Superior temporal gyrus (tissue), 1 donor: ENCODE measurements around the gene MROH2A.

Source experiments
- DNase-seq: peaks from one replicate; pipeline ENCODE4 v3.0.0-alpha.2; 2016; ENCODE audit errors: extremely low spot score

MROH2A gene

GRCh38 chr2:233819884-233820773 lies 42.0 kb downstream of the MROH2A start:
- DNase-seq, result no peak

GRCh38 chr2:233820774-233821105 lies 42.6 kb downstream of the MROH2A start:
- DNase-seq, result no peak

GRCh38 chr2:233821196-233821595 lies 43.1 kb downstream of the MROH2A start:
- no peak for DNase-seq

- DNase-seq, result no peak
These were observed 43.6 kb downstream of the MROH2A start for GRCh38 chr2:233821709-233822100.

DNA sequence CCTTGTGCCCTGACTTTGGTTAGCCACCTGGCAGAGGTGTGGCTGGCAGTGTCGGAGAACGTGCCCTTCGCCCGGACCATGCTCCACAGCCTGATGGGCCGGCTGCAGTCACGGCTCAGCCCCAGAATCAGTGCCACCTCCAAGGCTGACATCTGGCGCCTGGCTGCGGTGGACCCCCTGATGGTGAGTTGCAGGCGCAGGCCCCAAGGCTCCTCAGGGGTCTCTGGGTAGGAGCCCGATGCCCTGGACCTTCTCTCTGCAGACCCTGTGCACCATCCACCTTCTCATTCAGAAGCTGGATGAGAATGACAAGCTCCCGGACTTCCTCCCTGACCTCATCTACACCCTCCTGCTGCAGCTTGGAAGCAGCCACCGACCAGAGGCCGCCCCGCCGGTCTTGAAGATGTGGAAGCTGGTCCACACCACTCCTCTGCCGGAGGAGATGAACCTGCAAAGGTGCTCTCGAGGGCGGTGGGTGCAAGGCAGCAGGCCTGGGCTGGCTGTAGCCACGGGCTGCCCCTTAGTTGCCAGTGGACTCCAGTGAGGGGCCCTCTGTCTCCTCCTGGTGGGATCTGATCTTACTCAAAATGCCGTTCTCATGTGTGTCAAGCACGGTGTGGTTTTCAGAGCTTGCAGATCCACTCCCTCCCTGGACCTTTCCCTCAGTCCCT lies 44.1 kb downstream of the MROH2A start:
- DNase-seq, result no peak

DNA sequence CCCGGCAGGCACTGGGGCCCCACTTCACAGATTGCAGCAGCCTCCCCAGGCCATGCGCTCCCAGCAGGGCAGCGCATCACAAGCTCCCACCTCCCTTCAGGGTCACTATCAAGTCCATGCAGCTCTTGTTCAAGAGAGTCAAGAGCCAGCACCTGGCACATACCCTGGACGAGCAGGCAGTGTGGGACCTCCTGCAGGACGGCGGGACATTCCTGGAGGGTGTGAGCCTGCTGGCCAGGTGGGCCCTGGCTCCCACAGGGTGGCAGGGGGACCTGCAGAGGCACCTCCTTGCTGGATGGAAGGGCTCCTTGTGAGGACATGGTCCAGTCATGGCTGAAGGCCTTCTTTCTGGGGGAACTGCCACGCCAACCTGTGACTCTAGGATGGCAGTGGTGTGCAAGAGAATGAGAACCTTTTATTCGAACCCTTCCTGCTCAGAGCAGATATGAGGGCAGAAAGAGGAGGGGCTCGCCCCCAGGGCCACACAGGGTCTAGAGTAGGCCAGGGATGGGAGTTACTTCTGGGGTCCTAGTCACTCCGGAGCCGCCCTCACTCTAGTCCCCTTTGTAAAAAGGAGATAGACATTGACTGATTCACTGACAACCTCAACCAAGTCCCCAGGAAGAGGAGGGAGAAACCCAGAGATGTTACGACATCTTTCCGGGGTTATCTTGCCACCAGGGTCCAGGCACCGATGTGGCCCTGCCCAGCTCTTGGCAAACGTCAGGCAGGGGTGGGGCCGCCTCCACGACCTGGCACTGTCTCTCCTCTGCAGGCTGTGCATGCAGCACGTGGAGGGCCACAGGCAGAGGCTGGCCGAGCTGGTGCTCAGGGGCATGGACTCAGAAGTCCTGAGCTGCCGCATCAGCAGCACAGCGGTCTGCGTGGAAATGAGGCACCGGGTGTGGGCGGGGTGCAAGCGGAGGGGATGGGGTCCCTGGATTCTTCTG lies 44.9 kb downstream of the MROH2A start:
- no peak for DNase-seq

DNA sequence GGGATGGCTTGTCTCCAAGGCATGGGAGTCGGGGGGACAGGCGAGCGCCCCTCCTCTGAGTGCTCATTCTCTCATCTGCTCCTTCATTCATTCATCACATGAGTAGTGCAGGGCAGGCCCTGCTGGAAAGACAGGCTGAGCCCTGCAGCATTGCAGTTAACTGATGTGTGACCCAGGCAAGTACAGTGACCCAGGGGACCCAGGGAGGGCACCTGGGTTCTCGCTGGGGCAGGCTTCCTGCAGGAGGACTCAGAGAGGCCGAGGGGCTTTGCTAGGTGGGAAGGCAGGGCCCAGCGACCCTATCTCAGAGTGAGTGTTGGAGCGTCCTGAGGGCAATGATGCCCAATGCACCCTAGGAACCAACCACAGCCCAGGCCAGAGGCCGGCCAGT lies 45.6 kb downstream of the MROH2A start:
- DNase-seq, result no peak

DNA sequence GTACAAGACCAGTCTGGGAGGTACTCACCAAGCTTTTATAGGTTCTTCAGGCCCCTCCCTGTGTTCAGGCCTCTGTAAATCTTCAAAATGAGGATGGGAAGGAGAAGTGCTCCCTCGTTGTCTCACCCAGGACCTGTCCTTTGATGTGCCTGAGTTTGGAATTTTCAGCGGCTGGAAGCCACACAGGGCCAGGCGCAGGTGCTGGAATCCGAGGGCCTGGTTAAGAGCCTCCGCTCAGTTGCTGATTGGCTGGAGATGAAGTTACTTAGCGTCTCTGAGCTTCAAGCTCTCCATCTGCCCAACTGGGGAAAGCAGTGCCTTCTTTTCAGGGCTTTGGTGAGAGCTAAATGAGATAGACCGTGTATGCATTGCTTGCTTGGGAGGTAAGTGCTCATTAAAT lies 46.2 kb downstream of the MROH2A start:
- DNase-seq, result no peak

DNA sequence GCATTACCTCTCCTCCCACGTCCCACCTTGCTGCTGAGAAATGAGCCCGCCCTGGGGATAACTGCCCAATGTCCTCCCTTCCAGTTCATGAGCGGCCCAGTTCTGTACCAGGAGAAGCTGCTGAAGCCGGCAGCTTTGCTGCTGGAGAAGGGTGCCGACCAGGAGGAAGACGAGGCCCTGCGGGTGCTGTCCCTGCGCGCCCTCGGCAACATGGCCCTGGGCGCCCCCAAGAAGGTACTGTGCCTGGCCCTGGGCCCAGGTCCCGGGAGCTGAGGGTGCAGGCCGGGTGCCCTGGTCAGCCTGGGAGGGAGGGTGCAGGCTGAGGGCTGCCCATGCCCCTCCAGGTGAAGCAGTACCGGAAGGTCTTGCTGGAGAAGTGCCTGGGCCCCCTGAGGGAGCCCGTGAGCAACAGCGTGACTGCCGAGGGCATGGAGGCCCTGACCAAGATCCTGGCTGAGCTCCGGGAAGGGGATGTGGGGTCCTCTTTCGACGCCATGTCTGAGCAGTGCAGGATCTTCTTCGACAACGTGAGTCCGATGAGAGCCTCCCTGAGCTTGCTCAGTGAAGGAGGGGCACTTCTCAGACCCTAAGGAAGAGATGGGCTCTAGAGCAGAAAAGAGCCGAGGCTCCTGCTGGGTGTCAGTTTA lies 50.5 kb downstream of the MROH2A start:
- no peak for DNase-seq

- DNase-seq, result no peak
These were observed 51.3 kb downstream of the MROH2A start for GRCh38 chr2:233829193-233830110.

DNA sequence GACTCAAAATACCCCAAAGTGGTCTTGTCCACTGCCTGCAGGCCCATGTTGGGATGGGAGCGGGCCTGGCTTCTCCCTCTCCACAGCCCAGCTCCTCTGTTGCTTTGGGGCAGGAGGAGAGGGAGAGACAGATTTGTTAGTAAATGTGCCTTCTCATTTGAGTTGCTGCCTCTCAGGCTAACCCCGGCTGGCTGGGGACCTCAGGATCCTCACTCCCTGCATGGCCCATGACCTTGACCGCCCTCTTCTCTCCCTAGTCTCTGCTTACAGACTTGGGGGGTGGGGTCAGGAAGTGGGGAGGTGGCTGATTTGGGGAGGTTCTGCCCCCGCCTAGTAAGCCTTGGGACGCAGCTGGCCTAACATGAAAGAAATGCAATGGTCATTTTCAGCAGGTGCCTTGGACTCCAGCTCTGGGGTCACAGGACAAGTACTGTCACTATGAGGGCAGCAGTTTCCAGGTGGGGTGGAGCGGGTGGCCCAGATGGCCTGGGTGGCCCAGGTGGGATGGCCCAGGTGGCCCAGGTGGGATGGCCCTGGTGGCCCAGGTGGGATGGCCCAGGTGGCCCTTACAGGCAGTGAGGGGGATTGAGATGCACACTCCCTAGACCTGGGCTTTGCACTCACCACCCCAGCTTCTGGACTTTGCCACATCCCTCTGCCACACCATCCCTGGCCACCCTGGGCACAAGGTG lies 52.1 kb downstream of the MROH2A start:
- no peak for DNase-seq

- DNase-seq, result no peak
These were observed 53.0 kb downstream of the MROH2A start for GRCh38 chr2:233831011-233831721.

DNA sequence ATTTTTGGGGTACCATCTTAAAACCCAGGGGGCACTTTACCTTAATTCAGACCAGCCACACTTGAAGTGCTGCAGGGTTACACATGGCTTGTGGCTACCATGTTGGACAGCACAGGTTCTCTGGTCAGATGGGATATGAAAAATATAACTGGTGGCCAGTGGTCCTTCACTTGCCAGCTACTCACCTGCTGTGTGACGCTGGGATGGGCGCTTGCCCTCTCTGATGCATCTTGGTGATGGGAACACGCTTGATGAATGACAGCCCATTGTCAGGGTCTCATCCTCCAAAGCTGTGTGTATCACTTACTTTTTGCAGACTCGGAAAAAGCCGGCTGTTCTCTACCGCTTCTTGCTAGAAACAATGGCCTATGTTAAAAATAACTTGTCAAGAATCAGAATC lies 53.7 kb downstream of the MROH2A start:
- DNase-seq, result no peak

GRCh38 chr2:233832414-233832813 lies 54.3 kb downstream of the MROH2A start:
- DNase-seq, result no peak

GRCh38 chr2:233832869-233833311 lies 54.8 kb downstream of the MROH2A start:
- no peak for DNase-seq

- no peak for DNase-seq
These were observed 55.2 kb downstream of the MROH2A start for GRCh38 chr2:233833345-233833744.

DNA sequence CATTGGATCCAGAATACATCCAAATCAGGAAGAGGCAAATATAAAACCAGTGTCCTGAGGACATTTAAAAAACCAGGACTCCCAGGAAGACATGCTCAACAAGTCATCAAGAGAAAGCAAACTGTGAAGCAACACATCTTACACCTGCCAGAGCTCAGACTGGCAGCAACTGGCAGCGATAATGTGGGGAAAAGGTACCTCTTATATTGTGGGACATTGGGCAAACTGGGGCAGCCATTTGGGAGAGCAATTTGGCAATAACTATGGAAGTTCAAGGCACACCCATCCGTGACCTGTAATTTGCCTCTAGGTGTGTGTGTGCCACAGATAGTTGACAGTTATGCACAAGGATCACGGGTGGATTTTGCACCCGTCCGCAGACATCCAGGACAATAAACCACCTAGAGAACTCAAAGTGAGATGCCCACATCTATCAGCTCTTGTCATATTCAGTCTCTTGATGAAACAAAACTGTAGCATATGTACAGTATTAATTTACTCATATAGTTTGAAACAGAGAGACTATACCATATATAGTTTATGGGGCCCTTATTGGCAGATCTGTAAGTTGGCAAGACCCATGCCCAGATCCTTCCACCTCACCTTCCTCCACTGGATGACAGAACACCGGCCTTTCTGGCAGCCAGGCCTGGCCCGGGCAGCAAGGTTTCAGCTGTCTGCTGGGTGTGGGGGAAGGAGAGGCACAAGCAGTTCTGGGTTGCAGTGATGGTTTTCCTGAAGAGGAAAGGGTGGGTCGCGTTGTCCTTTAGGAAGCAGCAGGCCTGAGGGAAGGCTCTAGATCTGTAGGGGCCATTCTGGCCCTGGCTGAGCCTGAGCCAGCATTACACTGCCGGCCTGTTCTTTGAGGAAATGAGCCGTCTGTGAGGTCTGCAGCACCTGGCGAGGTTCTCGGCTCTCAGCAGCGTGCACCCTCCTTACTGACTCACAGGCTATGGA lies 57.4 kb downstream of the MROH2A start:
- DNase-seq, result no peak

DNA sequence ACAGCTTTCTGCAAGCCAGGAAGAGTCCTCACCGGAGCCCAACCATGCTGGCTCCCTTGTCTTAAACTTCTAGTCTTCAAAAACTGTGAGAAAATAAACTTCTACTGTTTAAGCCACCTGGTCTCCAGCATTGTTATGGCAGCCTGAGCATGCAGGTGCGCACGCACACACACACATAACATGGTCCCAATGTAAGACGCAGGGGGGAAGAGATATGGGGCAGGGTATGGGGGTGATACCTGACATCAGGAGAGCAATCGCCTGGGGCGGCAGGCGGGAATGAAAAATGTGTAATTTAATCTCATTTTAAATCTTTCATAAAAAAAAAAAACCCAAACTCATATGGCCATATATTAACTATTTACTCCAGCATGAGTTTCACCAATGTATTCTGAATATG lies 58.2 kb downstream of the MROH2A start:
- no peak for DNase-seq
